GM21515 (cell line): Measurements from ENCODE around the gene GRAMD1B.

ENCODE experiments used
- ATAC-seq: cut with Tn5 transposase; IDR thresholded peaks from one replicate; pipeline ENCODE4 v1.9.1; 2021; ENCODE audit not compliant: unreplicated experiment

GRAMD1B gene

DNA sequence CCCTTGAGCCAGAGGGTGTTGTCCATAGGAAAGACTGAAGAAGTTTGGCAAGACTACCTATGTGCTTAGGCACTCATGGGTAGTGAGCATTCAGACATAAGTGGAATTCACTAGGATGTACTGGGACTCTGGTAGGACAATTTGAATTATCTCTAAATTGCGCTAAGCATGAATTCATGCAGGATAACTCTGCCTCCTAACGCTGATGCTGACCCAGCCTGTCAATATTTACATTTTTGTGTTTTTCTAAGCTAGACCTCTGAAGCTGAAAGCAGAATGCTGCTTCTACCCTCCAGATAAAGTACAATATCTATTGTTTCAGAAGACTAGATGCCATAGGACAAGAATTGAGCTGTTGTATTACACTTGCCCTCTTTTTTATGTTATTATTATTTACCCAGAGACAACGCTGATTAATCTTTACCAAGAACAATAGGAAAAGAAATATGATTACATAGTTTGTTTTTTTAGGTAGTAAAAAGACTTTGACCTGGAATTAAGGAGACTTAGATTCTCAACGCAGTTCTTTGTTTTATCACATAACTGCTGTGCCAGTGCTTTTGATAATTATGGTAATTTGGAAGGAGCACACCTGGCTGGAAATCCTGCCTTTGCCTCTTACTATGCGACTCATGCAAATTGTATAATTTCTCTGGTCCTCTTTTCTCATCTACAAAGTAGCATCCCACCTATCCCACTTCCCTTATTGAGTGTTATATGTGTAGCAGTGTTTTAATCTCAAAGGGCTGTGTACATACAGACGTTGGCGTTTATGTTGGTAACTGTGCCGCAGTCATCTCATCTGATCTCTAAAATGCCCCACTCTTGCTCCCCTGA, 21.2 kb upstream of the GRAMD1B start:
- no peak for ATAC-seq

DNA sequence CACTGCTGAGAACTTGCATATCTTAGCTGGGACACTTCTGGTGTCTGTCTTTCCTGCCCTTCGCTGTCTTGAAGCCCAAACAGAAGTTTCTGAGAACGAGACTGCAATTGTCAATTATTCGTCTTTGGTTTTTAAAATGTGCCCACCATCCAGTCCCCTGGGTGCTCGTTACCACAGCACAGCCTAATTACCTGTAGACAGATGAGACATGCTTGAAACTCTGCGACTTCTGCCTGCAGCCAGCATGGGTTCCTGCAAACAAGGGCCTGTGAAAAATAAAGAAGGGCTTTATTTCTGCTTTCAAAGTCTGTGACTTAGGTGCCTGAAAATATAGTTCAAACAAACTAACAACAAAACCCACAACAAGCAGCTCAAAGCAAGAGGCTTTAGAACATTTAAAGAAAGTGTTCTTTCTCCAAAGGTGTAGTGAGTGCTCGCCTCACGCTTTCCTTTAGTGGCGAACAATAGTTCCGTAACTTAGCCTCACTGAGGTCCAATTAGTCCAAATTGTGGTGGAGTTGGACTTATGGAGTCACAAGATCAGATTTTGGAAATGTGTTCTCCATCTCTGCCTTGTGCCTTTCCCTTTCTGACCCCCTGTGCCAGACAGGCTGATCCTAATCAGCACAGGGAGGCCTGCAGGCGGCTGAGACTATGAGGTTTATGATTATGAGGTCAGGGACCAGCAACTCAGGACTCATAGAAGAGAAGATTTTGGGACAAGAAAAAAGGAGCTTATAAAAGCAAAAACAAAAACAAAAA, 20.4 kb upstream of the GRAMD1B start:
- no peak for ATAC-seq

DNA sequence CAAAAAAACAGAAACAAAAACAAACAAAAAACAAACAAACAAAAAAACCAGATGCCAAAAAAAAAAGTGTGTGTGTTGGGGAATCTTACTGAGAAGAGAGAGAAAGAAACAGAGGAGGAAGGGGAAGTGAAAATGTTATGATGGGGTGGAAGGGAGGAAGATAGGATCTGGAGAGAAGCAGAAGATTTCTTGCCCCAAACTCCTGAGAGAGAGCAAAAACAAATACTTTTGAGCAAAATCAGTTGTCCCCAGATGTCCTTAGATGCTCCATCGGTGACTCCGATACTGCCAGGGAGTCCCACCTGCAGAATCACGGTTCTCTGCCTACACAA, 19.9 kb upstream of the GRAMD1B start:
- no peak for ATAC-seq

DNA sequence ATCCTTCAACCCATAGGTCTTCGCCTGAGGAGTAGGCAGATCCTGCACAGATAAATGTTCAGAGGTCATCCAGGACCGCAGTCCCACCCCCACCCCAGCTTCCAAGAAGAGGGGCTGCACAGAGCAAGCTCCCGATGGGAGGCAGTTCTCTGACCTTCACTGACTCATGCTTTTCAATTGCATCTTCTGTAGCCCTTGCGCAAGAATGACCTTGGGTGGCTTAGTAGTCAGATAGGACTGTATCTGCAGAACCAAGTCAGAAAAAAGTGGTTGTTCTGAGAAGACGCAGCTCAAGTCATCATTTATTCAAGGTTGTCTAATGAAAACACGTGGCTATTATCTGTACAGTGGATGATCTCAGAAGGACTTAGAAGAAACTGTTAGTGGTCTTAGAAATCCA, 16.4 kb upstream of the GRAMD1B start:
- ATAC-seq: no peak

DNA sequence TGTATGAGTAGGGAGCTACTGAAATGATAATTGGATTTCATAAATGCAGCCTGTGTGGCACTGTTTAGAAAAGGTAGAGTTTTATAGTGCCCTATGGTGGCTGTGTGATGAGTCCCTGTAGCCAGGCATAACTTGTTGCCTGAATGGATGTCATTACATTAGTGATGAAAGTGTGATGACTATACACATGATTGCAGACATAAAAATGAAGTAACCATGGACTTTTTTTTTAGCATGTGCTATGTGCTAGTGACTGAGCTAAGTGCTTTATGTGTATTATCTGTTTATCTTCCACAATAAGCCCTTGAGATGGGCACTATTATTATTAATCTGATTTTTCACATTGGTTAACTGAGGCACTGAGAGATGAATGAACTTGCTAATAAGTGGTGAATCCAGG, 13.5 kb upstream of the GRAMD1B start:
- no peak for ATAC-seq

DNA sequence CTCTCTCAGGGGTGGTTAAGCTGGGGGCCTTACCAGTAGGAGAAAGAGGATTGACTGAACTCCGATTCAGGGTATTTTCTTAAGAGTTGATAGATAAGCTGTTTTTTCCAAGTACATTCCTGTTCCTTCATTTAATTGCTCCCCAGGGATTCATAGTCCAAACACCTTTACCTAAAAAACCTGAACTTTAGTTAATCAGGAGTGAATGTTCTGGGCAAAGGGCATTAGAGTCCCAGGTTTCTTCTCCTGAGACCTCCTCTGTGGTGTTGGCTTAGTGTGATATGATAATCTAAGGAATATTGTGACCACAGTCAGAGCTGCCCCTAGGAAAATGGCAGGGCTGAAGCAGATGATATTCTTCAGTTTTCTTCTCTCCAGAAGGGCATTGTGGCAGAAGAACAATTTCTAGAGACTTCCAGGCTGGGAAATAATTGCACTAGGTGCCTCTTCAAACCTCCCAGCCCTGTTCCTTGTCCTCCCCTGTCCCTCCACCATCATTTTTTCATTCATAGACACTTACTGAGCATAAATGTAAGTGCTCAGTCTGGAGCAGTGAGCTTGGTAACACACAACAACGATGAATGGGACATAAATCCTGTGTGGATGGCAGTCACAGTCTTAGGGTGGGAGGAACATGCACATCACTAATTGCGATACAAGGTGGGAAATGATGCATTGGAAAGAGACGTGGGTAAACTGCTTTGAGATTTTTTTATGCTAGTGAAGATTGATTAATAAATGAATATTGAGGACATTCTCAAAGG, 11.5 kb upstream of the GRAMD1B start:
- no peak for ATAC-seq

DNA sequence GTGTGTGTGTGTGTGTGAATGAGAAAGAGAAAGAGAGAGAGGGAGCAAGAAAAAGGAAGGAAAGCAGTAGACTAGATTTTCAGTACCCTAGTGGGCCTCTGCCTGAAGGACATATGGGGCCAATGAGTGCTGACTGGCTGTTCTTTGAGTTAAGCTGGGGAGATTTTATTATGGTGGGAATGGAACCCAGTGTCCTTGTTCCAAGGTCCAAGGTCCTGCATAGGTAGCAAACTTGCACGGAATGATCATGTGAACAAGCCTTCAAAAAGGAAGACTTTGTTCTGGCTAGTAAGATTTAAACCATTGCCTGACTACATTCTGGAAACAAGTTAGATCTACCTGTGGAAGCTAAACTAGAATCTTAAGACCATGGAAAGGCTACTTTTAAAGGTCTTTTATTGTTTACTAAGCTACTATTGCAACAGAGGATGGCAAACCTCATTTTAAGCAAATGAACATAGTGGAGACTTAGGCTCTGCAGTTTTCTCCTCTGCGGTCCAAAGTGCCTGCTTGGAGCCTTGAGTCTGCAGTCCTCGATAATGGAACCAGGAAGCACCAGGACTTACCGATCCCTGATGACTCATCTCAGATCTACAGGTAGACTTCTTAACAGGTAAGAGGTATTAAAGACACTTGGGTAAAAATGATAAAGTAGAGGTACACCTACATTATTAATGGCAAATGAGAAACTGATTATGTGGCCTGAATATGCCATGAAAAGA, 10.2 kb upstream of the GRAMD1B start:
- no peak for ATAC-seq

DNA sequence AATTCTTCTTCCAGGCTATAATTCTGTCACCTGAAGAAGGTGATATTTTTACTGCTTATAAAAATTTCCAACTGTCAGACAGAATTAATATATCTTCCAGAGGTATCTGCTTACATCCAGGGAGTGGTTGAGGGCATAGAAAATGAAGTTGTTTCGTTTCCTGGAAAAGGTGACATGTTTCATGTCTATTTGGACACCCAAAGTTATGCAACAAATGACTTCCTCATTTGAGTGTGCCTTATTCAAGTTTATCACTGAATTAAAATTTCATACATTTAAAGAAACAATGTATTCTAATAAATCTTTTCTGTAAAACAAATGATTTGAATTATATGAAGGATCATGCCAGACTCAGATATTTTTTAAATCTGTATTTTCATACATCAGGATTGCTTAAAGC, 8.5 kb upstream of the GRAMD1B start:
- no peak for ATAC-seq

DNA sequence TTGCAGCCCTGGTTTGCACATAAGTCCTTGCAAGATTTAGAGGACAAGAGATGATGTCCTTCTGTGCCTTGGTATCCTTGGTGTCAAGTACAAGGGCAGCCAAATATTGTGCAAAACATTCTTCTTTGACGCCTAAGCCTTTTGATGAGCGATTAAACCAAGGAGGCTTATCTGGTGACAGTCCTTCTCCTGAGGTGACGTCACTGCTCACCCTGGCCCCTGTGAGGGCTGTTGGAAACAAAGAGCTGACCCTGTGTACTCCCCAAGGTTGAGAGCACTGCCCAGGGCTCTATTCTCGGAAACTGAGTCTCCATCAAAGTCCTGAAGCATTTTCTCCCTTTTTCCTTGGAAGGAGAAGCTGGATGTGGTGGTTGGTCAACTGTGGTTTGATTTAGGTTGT, 4.7 kb upstream of the GRAMD1B start:
- no peak for ATAC-seq

DNA sequence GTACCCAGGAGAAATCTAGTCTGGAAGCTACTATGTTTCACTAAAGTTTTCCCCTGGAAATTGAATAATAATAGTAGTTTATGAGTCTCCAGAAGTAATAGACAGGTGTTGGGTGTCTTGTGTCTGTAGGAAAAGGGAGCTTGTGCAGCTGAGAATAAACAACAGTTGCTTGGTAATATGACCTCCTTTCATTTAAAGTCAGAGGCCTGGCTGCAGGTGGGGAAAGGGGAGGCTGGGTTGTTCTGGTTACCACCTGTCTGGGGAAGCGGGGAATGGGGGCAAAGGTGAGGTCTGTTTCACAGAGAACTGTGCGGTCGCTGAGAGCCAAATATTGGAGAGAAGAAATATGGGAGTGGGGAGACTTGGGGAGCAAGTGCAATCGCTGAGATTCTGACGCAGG, 3.3 kb upstream of the GRAMD1B start:
- no peak for ATAC-seq

DNA sequence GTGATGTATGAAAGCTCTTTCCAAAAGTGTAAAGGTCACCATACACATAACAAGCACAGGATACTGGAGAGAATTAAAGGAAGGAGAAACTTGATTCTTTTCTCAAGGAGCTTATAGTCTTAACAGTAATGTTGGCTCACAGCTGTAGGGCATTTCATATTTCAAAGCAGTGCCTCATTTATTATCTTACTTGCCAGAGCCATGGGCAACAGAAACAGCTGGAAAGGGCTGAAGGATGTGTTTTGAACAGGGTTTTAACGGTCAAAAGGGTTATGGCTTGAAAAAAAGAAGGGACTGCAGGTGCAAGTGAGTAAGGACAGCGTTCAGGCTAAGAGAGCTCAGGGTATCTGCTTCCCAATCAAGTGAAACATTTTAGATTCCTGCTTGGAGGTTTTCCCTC, 2.7 kb upstream of the GRAMD1B start:
- ATAC-seq: no peak

DNA sequence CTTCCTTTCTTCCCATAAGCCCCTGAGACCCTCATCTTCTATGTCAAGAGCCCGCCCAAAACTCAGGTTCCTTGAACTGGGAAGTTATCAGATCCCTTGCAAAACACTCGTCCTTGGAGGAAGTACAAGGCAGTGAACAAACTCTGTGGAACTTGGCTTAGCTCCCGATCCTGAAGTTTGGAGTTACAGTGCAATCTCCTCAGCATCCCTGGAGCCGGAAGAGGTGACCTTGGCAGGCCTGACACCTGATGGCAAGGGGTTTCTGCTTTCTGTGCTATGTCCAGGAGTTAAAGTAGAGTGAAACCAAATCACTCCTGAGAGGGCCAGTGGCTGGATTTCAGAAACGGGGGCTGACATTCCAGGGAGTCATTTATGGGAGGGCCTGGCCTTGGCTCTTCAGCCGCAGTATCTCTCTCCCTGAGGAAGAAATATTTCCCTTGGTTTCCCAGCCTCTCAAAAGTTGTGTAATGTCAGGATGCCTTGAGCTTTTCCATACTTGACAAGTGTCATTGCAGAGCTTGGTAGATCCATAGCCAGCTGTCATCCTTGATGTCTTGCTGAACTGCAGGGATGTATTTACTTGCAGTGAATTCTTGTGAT, 1.9 kb upstream of the GRAMD1B start:
- no peak for ATAC-seq

DNA sequence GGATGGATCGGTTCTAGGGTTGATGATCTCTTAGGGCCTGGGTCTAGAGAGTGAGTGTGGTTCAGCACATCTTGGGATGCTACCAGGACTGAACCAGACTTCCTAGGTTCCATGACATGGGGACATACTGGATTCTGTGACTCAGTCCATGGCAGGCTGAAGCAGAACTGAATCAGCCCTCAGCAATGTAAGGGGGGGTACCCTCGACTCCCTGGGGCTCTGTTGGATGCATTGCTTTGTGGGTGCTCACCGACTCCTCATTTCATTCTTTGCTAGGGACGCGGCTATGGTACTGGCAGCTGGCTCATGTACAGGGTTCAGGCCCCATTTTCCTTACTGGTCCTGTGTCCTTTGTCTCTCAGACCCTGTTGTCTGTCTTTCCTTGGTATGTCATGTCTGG, 733 bp upstream of the GRAMD1B start:
- ATAC-seq: no peak

DNA sequence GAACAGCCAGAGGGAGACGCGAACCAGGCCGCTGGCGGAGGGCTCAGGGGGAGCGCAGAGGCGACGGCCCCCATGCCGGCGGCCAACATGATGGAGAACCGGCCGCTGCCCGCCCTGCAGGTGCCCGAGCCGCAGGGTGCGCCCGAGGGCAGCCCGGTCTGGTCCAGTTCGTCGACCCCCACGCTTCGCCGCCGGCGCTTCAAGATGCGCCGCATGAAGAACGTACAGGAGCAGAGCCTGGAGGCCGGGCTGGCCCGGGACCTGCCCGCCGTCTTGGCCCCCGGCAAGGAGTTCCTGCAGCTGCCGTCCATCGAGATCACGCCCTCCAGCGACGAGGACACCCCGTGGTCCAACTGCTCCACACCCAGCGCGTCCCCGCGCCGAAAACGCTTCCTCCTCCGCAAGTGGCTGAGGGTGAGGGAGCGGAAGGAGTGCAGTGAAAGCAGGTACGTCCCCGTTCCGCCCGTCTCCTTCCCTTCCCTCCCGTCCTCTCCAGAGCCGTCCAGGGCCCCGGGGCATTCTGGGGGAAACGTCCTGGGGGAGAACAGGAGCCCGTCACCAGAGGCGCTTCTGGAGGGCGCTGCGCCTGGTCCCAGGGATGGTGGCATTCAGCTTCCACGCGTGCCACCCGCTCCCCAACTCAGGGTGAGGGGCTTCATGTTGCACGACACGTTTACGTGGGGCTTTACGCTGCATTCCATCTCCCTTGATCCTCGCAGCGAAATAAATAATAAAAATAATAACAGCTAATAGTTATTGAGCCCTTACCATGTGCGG, 840 bp downstream of the GRAMD1B start:
- ATAC-seq: peak; percentile 43

DNA sequence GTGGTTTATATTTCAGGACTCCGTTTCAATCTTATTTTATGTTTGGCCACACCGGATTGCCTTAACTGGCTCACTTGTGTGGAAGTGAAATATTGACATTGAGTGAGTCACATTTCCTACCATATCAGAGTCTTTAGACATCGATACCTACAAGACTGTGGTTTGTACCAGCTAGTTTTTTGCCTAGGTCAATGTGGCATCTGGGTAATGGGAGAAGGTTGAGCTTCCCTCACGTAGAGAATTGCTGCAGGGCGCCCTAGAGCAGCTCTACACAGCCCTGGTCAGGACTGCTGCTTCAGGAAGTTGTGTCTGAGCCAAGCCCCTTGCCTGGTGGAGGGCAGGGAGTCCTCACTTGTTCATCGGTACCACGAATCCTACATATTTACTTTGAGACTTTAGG, 1.6 kb downstream of the GRAMD1B start:
- ATAC-seq: no peak

DNA sequence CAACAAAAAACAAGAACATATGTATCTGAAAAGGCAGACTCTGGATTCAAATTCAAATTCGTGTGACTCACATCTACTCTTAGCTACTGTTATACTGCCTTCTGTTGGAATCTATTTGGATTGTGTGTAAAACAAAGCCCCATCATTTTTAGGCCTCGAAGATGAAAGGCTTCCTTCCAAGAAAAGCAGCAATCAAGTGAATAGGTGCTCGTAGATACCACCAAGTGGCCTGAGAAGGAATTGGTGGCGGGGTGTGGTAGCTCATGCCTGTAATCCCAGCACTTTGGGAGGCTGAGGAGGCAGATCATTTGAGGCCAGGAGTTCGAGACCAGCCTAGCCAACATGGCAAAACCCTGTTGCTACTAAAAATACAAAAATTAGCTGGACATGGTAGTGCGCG, 4.2 kb downstream of the GRAMD1B start:
- no peak for ATAC-seq

DNA sequence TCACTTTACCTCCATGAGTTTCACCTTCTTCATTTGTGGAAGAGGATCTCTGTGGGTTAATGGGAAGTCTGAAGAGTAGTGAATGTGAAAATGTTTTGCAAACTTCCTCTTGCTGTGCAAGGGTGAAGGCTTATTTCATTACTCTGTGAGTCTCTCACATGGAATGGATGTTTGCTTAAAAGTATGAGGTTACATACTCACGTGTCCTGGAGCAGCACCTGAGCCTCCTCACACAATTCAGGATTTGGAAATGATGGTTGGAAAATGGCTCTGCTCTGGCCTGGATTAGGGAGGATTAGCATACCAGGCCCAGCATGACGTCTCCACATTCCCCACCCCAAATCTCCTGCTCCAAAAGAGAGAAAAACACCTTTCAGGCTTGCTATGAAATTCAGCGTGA, 4.8 kb downstream of the GRAMD1B start:
- ATAC-seq: no peak

DNA sequence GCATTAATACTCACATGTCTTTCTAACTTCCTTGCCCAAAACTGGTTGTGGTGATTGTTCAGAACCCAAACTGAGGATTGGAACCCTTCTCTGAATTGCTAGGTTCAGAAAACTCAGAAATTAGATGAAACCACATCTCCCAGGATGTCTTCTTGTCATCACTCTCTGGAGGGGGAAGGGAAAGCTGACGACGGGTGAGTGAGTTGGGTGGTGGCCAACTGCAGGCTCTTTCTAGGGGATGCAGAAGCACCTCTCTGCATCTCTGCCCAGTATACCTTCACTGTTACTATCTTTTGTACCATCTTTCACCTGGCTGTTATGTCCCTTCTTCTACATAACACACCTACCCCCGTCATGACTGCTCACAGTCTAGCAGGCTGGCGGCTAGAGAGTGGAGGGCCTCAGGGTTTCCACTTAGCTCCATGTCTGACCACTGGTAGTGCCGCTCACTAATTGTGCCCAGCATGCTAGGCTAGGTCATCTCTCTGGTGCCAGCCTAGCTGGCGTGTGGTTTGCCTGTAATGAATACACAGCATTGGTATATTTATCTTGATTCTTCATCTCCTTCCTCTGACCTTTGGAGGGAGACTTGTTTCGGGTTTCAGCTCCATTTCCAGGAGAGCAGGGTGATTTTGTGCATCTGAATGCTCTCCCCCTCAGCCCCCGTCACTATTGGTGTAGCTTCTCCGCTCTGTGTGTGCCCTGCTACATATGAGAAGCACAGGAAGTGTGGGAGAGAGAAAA, 7.3 kb downstream of the GRAMD1B start:
- ATAC-seq: no peak

DNA sequence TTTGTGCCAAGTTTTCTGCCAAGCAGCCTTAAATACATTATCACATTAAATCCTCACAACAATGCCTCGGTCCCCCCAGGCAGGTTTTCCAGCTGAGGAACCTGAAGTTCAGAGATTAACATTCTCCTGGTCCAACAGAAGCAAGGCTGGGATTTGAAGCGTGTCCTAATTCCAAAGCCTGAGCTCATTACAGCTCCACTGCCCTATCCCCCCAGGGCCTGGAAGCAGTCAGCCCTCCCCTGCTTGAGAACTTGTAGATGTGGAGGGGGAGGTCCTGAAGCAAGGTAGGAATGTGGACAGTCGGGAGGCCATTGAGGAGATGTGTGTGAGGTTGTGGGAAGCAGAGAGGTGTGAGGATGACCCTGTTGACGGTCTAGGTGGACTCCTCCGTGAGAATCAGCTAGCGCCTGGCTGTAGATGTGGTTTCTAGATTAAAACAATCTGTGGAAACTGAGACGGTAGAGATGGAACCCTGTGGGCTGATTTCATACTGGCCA, 8.1 kb downstream of the GRAMD1B start:
- no peak for ATAC-seq
